ENCODE results near the gene FGF14.

Gene FGF14

GRCh38 chr13:102028206-102028605 is 373.6 kb downstream of the FGF14 start:
- TF ChIP-seq CTCF (IDR thresholded peaks at IDR 0.05; ENCODE audit: extremely low read depth, insufficient read depth, missing control alignments), result no peak
- in situ Hi-C loops (cut with MboI; ENCODE audit: low pct_unique_long_range_greater_than_20kb, low sequenced_read_pairs, unreplicated experiment), result no loop called here
- no peak for DNase-seq (ENCODE audit: low spot score)

- in situ Hi-C loops (cut with MboI; ENCODE audit: low pct_unique_long_range_greater_than_20kb, low sequenced_read_pairs, unreplicated experiment), result no loop called here
- TF ChIP-seq CTCF (IDR thresholded peaks at IDR 0.05; ENCODE audit: extremely low read depth, insufficient read depth, missing control alignments), result no peak
- DNase-seq (ENCODE audit: low spot score), result no peak
Measured at GRCh38 chr13:102021777-102022176, 380.1 kb downstream of the FGF14 start.

- in situ Hi-C loops (cut with MboI; ENCODE audit: low pct_unique_long_range_greater_than_20kb, low sequenced_read_pairs, unreplicated experiment), result no loop called here
- no peak for DNase-seq (ENCODE audit: low spot score)
- no peak for TF ChIP-seq CTCF (IDR thresholded peaks at IDR 0.05; ENCODE audit: extremely low read depth, insufficient read depth, missing control alignments)
Measured at GRCh38 chr13:102020611-102021216, 381.1 kb downstream of the FGF14 start.

- no peak for DNase-seq (ENCODE audit: low spot score)
- in situ Hi-C loops (cut with MboI; ENCODE audit: low pct_unique_long_range_greater_than_20kb, low sequenced_read_pairs, unreplicated experiment), result no loop called here
- no peak for TF ChIP-seq CTCF (IDR thresholded peaks at IDR 0.05; ENCODE audit: extremely low read depth, insufficient read depth, missing control alignments)
Measured at GRCh38 chr13:102018716-102019115, 383.1 kb downstream of the FGF14 start.

- DNase-seq (ENCODE audit: low spot score), result no peak
Measured at GRCh38 chr13:102017248-102017647, 384.6 kb downstream of the FGF14 start.

More at GRCh38 chr13:102017248-102017647, 384.6 kb downstream of the FGF14 start:
- in situ Hi-C loops (cut with MboI; ENCODE audit: low pct_unique_long_range_greater_than_20kb, low sequenced_read_pairs, unreplicated experiment), result no loop called here
- no peak for TF ChIP-seq CTCF (IDR thresholded peaks at IDR 0.05; ENCODE audit: extremely low read depth, insufficient read depth, missing control alignments)

Data from GM13977 (cell line).